HCT116 (cell line): ENCODE data around the gene CERS6. TPM values are rescaled to one million over a fixed set of nuclear protein-coding genes. Genes with fewer than 3 reads are reported as not detected.

Experiments used
- ATAC-seq: fragments of 200-7000 bp; cut with Tn5 transposase; 2 replicates; pipeline ENCODE4 v1.9.1; 2020; ENCODE audit warnings: mild to moderate bottlenecking, moderate library complexity
- BruUV-seq: library from RNA; stranded (reverse); fragments of 400-500 nt; replicated peaks from 2 replicates; lab custom pipeline; 2021; lab: Mats Ljungman, UMichigan
- CTCF ChIA-PET: fragments of 300-600 bp; sonication (Branson Sonifier 250); formaldehyde crosslinking; loops from one replicate; lab custom pipeline; 2021; ENCODE audit warnings: antibody characterized with exemption; lab: Charles Lee
- POLR2A ChIA-PET: fragments of 300-600, 350-600 bp; sonication (Branson Sonifier 250); formaldehyde crosslinking; loops from one replicate; lab custom pipeline; 2021; ENCODE audit warnings: antibody characterized with exemption; lab: Charles Lee
- RAD21 ChIA-PET, 2 experiments: fragments of 300-600 bp; sonication (Branson Sonifier 250); formaldehyde crosslinking; loops; one replicate each; lab custom pipeline; 2023; ENCODE audit warnings: low total read pairs in 2 of 2; ENCODE audit not compliant: uncharacterized antibody in 2 of 2, unreplicated experiment in 2 of 2, low non-redundant PET in 1 of 2; lab: Charles Lee
- DNase-seq: peaks from one replicate; pipeline ENCODE4 v3.0.0-alpha.2; 2010; ENCODE audit warnings: low read depth, low spot score
- H2AFZ ChIP-seq: fragments of 200-600 bp; shearing (Covaris generic), sonication (generic); 2 replicates; pipeline ENCODE4 v1.6.1; 2017; ENCODE audit warnings: low read depth, mixed run types, mixed read lengths, antibody characterized with exemption, low read length; ENCODE audit not compliant: poor library complexity, severe bottlenecking
- H3K27ac ChIP-seq: 2 replicates; pipeline ENCODE4 v1.5.1; 2012; ENCODE audit warnings: low read depth, low read length
- H3K27me3 ChIP-seq: fragments of 200-600 bp; sonication (generic); 2 replicates; pipeline ENCODE4 v1.6.1; 2016; ENCODE audit warnings: mixed run types, low read length, mixed read lengths; ENCODE audit not compliant: insufficient read depth
- H3K36me3 ChIP-seq, 2 experiments: fragments of 200-500 bp in 1 of 2; fragments of 200-600 bp in 1 of 2; sonication (Bioruptor generic) in 1 of 2; sonication (generic) in 1 of 2; 2 replicates each; pipeline versions ENCODE4 v1.5.1 to v1.6.1; 2014 to 2016; ENCODE audit warnings: low read length in 2 of 2, inconsistent platforms in 1 of 2, mixed read lengths in 1 of 2, mixed run types in 1 of 2; ENCODE audit not compliant: insufficient read depth in 2 of 2, control insufficient read depth in 1 of 2
- H3K4me1 ChIP-seq, 2 experiments: fragments of 200-600 bp in 1 of 2; sonication (generic) in 1 of 2; 2 replicates each; pipeline versions ENCODE4 v1.5.1 to v1.6.1; 2012 to 2017; ENCODE audit warnings: low read length in 2 of 2, inconsistent platforms in 1 of 2, mild to moderate bottlenecking in 1 of 2, mixed read lengths in 1 of 2, mixed run types in 1 of 2, moderate library complexity in 1 of 2; ENCODE audit not compliant: insufficient read depth in 2 of 2, control insufficient read depth in 1 of 2
- H3K4me2 ChIP-seq: fragments of 200-600 bp; sonication (generic); 2 replicates; pipeline ENCODE4 v1.6.1; 2017; ENCODE audit warnings: mixed run types, low read length, mixed read lengths
- H3K4me3 ChIP-seq, 2 experiments: fragments of 200-600 bp in 1 of 2; sonication (generic) in 1 of 2; replicated peaks in 1 of 2; 2 replicates each; pipeline ENCODE4 v1.5.1; 2011 to 2016; ENCODE audit warnings: low read length in 2 of 2, control low read depth in 1 of 2, low read depth in 1 of 2, mild to moderate bottlenecking in 1 of 2, mixed read lengths in 1 of 2, mixed run types in 1 of 2
- H3K79me2 ChIP-seq: fragments of 200-600 bp; sonication (generic); 2 replicates; pipeline ENCODE4 v1.6.1; 2017; ENCODE audit warnings: mild to moderate bottlenecking, mixed run types, low read length, moderate library complexity, mixed read lengths; ENCODE audit not compliant: insufficient read depth
- H3K9ac ChIP-seq: fragments of 200-600 bp; sonication (generic); 2 replicates; pipeline ENCODE4 v1.6.1; 2016; ENCODE audit warnings: low read length, mixed read lengths
- H3K9me2 ChIP-seq: fragments of 200-600 bp; sonication (generic), shearing (Covaris generic); 2 replicates; pipeline ENCODE4 v1.6.1; 2017; ENCODE audit warnings: mixed run types, mild to moderate bottlenecking, moderate library complexity; ENCODE audit not compliant: insufficient read depth
- H3K9me3 ChIP-seq, 2 experiments: fragments of 200-500 bp in 1 of 2; fragments of 200-600 bp in 1 of 2; sonication (Bioruptor generic) in 1 of 2; sonication (generic) in 1 of 2; 2 replicates each; pipeline ENCODE4 v1.6.1; 2014 to 2017; ENCODE audit warnings: low read length in 2 of 2, mixed read lengths in 2 of 2, inconsistent platforms in 1 of 2, low read depth in 1 of 2, mild to moderate bottlenecking in 1 of 2, mixed run types in 1 of 2, moderate library complexity in 1 of 2; ENCODE audit not compliant: control insufficient read depth in 1 of 2, insufficient read depth in 1 of 2
- H4K20me1 ChIP-seq: fragments of 200-600 bp; sonication (generic), shearing (Covaris generic); 2 replicates; pipeline ENCODE4 v1.6.1; 2017; ENCODE audit warnings: mixed run types, mild to moderate bottlenecking, moderate library complexity; ENCODE audit not compliant: insufficient read depth
- ATF3 ChIP-seq: IDR thresholded peaks from 2 replicates; pipeline ENCODE4 v1.6.1; 2012
- CBX3 ChIP-seq: IDR thresholded peaks from 2 replicates; pipeline ENCODE4 v1.6.1; 2012; ENCODE audit warnings: low read depth
- EZH2 ChIP-seq: fragments of 200-600 bp; sonication (generic); IDR thresholded peaks from 2 replicates; pipeline ENCODE4 v1.6.1; 2017; ENCODE audit warnings: antibody characterized with exemption, mixed run types
- FOSL1 ChIP-seq: IDR thresholded peaks from 2 replicates; pipeline ENCODE4 v1.6.1; 2012; ENCODE audit warnings: low read depth
- JUND ChIP-seq: IDR thresholded peaks from 2 replicates; pipeline ENCODE4 v1.6.1; 2012
- SIN3A ChIP-seq: IDR thresholded peaks from 2 replicates; pipeline ENCODE4 v1.6.1; 2012; ENCODE audit warnings: low read depth
- SP1 ChIP-seq: IDR thresholded peaks from 2 replicates; pipeline ENCODE4 v1.6.1; 2012; ENCODE audit warnings: low read depth
- SRF ChIP-seq: IDR thresholded peaks from 2 replicates; pipeline ENCODE4 v1.6.1; 2012; ENCODE audit warnings: low read depth
- TCF7L2 ChIP-seq: IDR thresholded peaks from 2 replicates; pipeline ENCODE4 v1.7.0; 2011; ENCODE audit warnings: borderline replicate concordance, inconsistent platforms; ENCODE audit not compliant: insufficient read depth, insufficient read length; ENCODE audit errors: extremely low read depth
- YY1 ChIP-seq: IDR thresholded peaks from 2 replicates; pipeline ENCODE4 v1.6.1; 2011; ENCODE audit warnings: low read length, low read depth, moderate library complexity, mild to moderate bottlenecking; ENCODE audit not compliant: insufficient replicate concordance; ENCODE audit errors: extremely low read depth
- ZBTB33 ChIP-seq: IDR thresholded peaks from 2 replicates; pipeline ENCODE4 v1.6.1; 2011; ENCODE audit warnings: mild to moderate bottlenecking, low read length, moderate library complexity; ENCODE audit not compliant: insufficient replicate concordance; ENCODE audit errors: extremely low read depth
- ZFX ChIP-seq: fragments of 450-650 bp; IDR thresholded peaks from 2 replicates; pipeline ENCODE4 v1.6.1; 2017
- intact Hi-C: fragments of 100-400 bp; cut with micrococcal nuclease; formaldehyde crosslinking; loops from 2 replicates; pipeline ENCODE4 v1.10.0; 2022
- total RNA-seq: library from RNA; stranded (reverse); gene quantifications from one replicate; pipeline ENCODE4 v1.2.1, GENCODE V29; 2021; ENCODE audit not compliant: unreplicated experiment
- TF ChIP-seq, protein P1 (sequence below): IDR thresholded peaks from 2 replicates; pipeline ENCODE4 v1.6.1; 2012

CERS6 gene
- total RNA-seq, 1 experiment from 2014 or later: 37.0 TPM

GRCh38 chr2:168596881-168597655, 141.0 kb downstream of the CERS6 start:
- POLR2A ChIA-PET: no interaction called here
- Histone ChIP-seq H3K9me3 (no peaks in the 10 kb centered on the region), H3K4me1 (peaks cover 3 to 21% of the 10 kb centered on the region in 2 experiments; a peak in 3 of 4 replicates), H3K9me2 (no peaks in the 10 kb centered on the region), H3K36me3 (no peaks in the 10 kb centered on the region), H3K4me2 (peak overlapping the region; percentile 37), H3K79me2 (0 out of 2 replicates have a peak, but pooled peaks cover 9% of the 10 kb centered on the region), H4K20me1 (no peaks in the 10 kb centered on the region), H2AFZ (no peak overlapping the region), H3K9ac (no peak overlapping the region), H3K27me3 (no peaks in the 10 kb centered on the region), H3K4me3 (no peak overlapping the region)
- CTCF ChIA-PET: no interaction called here
- RAD21 ChIA-PET: no interaction called here
- ATAC-seq: peak; percentile 84
- peak; percentile 44 for DNase-seq
- intact Hi-C loops: no loop called here
- TF ChIP-seq, protein P1, sequence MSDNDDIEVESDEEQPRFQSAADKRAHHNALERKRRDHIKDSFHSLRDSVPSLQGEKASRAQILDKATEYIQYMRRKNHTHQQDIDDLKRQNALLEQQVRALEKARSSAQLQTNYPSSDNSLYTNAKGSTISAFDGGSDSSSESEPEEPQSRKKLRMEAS: peak; percentile 41; the same call in 1 of the 2 replicates
- no peak for TF ChIP-seq ZBTB33
- TF ChIP-seq EZH2: no peak
- no peak for TF ChIP-seq YY1
- TF ChIP-seq ZFX: no peak
- TF ChIP-seq SIN3A: no peak
- no peak for TF ChIP-seq TCF7L2
- 0 out of 2 replicates have a peak, but pooled peaks have one; percentile 13 for TF ChIP-seq SRF
- TF ChIP-seq CBX3: peak; percentile 57; the same call in 1 of the 2 replicates
- TF ChIP-seq SP1: peak; percentile 39
- TF ChIP-seq JUND: peak; percentile 58; the same call in 1 of the 2 replicates
- TF ChIP-seq ATF3: no peak
- TF ChIP-seq FOSL1: peak; percentile 85
- TF ChIP-seq, all 23 proteins: peak for 6
- H3K27ac ChIP-seq: no peak overlapping the region
- no TSS peak for BruUV-seq
